ENCODE data around the gene ASB3.

GRCh38 chr2:53654396-53654795 is 132.4 kb downstream of the ASB3 start:
- TF ChIP-seq CTCF (IDR thresholded peaks at IDR 0.05) (no peak), POLR2AphosphoS5 (IDR thresholded peaks at IDR 0.05) (peak in 1 of 2 donors; percentile 45), POLR2A (IDR thresholded peaks at IDR 0.05; ENCODE audit: low read depth) (no peak), EP300 (IDR thresholded peaks at IDR 0.05) (no peak)
